ENCODE results near the gene CHST12.
"Not testable (repeated sequence)": the region's sequence is repeated elsewhere in the genome, so short reads cannot be mapped to it uniquely, and the experiment has no call there.

CHST12 gene

DNA sequence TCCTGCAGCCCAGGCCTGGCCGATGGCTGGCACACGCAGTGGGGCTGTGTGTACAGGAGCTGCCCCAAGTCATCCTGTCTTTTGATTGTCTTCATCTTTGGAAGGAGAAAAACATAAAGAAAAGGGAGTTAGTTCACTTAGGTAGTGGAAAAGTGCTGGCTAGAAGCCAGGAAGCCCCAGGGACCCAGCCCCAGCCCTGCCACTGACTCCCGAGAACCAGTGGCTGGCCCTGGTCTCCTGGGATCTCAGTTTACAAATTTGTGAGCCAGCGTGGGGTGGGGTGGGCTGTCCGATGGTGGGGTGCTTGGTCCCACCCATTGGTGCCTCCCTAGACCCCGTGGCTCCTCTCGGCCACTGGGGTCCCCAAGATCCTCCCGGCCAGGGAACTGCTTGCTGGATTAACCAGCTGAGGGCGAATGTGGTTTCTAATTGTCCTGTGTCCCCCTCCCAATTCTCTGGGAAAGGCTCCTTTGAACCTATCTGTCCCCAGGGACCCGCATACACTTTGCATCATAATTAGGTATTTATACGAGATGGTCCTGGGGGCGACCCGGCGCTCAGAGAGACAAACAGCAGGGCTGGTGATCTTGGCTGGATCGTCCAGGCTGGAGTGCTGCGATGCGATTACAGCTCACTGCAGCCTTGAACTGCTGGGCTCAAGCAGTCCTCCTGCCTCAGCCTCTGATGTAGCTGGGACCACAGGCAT is 16.3 kb upstream of the CHST12 start:
- no peak overlapping the region for H3K27ac Mint-ChIP-seq
- H3K4me1 Mint-ChIP-seq = no peaks in the 10 kb centered on the region
- no peaks in the 10 kb centered on the region for H3K27me3 Mint-ChIP-seq
- no peaks in the 10 kb centered on the region for H3K36me3 Mint-ChIP-seq
- no peaks in the 10 kb centered on the region for H3K9me3 Mint-ChIP-seq
- no peak overlapping the region for H3K4me3 Mint-ChIP-seq

DNA sequence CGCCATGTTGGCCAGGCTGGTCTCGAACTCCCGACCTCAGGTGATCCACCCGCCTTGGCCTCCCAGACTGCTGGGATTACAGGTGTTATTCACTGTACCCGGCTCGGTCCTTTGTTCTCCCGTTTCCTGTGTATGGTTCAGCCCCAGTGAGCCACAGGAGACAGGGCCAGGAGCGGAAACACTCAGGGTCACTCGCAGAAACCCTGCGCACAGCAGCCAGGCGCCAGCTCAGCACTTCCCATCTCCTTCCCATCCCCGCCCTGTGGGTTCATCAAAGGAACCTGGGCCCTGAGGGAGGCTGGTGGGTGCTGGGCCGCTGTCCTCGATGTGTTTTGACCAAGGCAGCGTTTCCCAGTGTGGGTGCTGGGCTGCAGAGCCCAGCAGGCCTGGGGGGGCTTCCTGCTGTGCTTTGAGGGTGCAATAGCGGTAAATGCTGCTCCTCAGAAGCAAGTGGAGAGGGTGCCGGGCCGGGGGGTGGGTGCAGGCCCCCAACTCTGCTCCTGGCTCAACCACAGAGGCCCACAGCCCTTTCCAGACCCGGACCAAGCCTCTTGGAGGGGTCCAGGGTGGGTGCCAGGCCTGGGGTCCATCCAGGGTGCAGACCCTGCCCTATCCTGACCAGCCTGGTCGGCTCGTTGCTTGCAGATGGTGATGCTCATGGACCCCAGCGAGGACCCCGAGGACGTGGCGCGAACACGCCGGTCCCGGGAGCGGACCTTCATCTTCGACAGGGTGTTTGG is 15.3 kb upstream of the CHST12 start:
- no peaks in the 10 kb centered on the region for H3K9me3 Mint-ChIP-seq
- H3K4me3 Mint-ChIP-seq = no peak overlapping the region
- H3K36me3 Mint-ChIP-seq = no peaks in the 10 kb centered on the region
- no peaks in the 10 kb centered on the region for H3K27me3 Mint-ChIP-seq
- H3K27ac Mint-ChIP-seq = no peak overlapping the region
- H3K4me1 Mint-ChIP-seq = no peaks in the 10 kb centered on the region

DNA sequence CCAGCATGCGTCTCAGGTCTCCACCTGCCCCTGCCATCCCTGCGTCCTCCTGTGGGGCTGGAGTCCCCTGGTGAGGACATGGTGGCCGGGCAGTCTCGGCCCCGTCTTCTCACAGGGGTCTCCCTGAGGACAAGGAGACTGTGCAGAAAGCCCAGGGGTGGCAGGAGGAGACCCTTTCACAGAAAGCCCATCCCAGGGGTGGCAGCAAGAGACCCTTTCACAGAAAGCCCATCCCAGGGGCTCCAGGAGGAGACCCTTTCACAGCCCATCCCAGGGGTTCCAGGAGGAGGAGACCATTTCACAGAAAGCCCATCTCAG is 14.8 kb upstream of the CHST12 start:
- Mint-ChIP-seq H3K27me3 (no peaks in the 10 kb centered on the region), H3K4me1 (no peaks in the 10 kb centered on the region), H3K9me3 (no peaks in the 10 kb centered on the region), H3K36me3 (no peaks in the 10 kb centered on the region), H3K27ac (no peak overlapping the region), H3K4me3 (no peak overlapping the region)

DNA sequence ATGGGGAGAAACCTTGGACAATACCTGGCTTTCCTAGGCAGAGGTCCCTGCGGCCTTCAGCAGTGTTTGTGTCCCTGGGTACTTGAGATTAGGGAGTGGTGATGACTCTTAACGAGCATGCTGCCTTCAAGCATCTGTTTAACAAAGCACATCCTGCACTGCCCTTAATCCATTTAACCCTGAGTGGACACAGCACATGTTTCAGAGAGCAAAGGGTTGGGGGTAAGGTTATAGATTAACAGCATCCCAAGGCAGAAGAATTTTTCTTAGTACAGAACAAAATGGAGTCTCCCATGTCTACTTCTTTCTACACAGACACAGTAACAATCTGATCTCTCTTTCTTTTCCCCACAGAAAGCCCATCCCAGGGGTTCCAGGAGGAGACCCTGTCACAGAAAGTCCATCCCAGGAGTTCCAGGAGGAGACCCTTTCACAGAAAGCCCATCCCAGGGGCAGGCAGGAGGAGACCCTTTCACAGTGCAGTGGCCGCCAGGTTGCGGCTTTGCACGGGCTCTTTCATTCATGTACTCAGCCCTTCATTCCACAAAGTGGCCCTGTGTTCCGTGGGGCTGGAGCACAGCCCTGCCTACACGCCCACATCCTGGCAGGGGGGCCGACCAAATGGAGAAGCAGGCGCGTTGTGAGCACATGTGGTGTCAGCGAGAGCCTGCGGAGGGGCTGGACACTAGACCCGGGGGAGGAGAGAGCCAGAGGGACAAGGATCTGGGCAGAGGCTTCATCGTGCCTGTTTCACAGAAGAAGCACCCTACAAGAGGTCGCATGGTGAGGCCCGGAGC is 13.2 kb upstream of the CHST12 start:
- not testable (repeated sequence) for H3K4me1 Mint-ChIP-seq, H3K36me3 Mint-ChIP-seq, H3K27me3 Mint-ChIP-seq, H3K4me3 Mint-ChIP-seq, H3K9me3 Mint-ChIP-seq, H3K27ac Mint-ChIP-seq

DNA sequence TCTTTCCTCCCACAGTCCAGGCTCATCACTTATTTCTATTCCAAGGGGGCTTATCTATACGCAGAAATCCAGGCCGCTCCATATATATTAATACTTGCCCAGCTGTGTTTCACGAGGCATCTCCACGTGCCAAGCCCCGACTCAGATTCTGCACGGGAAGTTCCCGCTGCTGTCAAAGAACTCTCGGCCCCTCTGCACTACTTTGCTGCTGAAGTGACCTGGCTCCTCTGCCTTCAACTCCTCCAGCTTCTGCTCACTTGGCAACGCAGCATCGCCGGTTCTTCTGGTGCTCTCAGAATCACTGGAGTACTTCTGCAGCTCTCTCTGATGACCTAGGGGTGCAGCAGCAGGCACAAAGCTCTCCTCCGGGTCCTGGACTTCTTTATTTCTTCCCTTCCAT is 9.7 kb upstream of the CHST12 start:
- H3K4me3 Mint-ChIP-seq = no peak overlapping the region
- no peaks in the 10 kb centered on the region for H3K36me3 Mint-ChIP-seq
- no peaks in the 10 kb centered on the region for H3K27me3 Mint-ChIP-seq
- no peak overlapping the region for H3K27ac Mint-ChIP-seq
- H3K4me1 Mint-ChIP-seq = no peaks in the 10 kb centered on the region
- H3K9me3 Mint-ChIP-seq = no peaks in the 10 kb centered on the region

DNA sequence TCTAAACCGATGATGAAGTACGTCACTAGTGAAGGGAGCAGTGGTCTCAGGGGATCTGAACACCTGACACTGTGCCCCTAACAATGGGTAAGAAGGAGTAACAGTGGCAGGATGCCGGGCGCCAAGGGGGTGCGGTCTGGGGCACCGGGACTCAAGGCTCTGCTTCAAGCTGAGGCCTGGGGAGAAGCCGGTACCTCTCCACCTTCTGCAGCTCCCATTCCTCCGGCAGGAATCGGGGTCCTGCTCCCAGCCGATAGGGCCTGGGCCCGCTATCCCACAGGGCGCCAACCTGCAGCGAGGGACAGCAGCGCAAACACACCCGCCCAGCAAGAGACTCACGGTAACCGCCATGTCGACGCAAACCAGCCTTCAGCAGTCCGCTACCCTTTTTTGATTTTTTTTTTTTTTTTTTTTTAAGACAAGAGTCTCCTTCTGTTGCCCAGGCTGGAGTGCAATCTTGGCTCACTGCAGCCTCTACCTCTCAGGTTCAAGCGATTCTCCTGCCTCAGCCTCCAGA is 8.8 kb upstream of the CHST12 start:
- Mint-ChIP-seq H3K36me3 (no peaks in the 10 kb centered on the region), H3K4me1 (peaks cover 3% of the 10 kb centered on the region), H3K4me3 (no peak overlapping the region)

DNA sequence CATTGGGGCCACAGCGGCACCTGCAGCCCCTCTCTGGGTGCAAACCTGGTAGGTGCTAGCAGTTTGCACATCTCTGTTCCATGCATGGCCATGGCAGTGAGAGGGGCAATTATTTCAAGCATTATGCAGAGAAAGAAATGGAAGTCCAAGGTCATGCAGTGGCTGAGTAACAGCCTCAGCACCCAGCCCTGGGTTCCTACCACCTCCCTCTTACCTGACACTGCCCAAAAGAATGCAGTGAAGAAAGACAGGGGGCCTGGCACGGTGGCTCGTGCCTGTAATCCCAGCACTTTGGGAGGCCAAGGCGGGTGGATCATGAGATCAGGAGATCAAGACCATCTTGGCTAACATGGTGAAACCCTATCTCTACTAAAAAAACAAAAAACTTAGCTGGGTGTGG is 4.9 kb upstream of the CHST12 start:
- no peaks in the 10 kb centered on the region for H3K27me3 Mint-ChIP-seq
- no peak overlapping the region for H3K4me3 Mint-ChIP-seq
- H3K4me1 Mint-ChIP-seq = peaks cover 19% of the 10 kb centered on the region
- no peaks in the 10 kb centered on the region for H3K9me3 Mint-ChIP-seq
- H3K27ac Mint-ChIP-seq = no peak overlapping the region
- no peaks in the 10 kb centered on the region for H3K36me3 Mint-ChIP-seq

More for the DNA sequence above, 8.8 kb upstream of the CHST12 start:
- H3K9me3 Mint-ChIP-seq = no peaks in the 10 kb centered on the region
- H3K27ac Mint-ChIP-seq = no peak overlapping the region
- no peaks in the 10 kb centered on the region for H3K27me3 Mint-ChIP-seq

DNA sequence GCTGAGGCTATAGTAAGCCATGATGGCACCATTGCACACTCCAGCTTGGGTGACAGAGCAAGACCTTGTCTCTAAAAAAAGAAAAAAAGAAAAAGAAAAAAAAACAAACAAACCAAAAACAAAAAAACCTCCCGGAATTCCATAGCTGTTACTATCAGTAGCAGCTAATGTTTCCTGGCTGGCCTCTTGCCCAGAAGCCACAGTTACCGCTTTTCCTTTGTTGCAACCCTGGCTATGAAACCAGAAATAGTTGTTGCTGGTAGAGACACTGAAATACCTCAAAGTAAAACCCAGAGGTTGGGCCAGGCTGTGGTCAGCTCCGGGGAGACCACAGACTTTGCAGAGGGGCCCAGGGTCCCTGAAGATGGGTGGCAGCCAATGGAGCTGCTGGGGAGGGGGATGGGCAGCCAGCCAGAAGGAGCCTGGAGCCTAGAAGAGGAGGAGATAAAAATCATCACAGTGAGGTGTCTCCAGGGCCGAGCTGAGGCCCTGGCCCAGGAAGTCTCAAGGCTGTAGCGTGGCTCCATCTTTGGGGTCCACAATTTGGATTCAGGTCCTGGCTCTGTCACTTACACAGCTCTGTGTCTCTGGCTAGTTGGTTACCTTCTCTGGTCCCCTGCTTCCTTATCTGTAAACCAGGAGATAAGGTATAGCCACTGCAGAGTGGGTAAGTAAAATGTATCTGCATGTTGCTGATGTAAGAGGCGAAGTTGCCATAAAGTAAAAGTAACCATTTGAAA is 3.4 kb upstream of the CHST12 start:
- Mint-ChIP-seq H3K27me3 (no peaks in the 10 kb centered on the region), H3K36me3 (no peaks in the 10 kb centered on the region), H3K4me1 (peaks cover 27% of the 10 kb centered on the region), H3K4me3 (no peak overlapping the region), H3K9me3 (no peaks in the 10 kb centered on the region), H3K27ac (peak overlapping the region; percentile 70)

DNA sequence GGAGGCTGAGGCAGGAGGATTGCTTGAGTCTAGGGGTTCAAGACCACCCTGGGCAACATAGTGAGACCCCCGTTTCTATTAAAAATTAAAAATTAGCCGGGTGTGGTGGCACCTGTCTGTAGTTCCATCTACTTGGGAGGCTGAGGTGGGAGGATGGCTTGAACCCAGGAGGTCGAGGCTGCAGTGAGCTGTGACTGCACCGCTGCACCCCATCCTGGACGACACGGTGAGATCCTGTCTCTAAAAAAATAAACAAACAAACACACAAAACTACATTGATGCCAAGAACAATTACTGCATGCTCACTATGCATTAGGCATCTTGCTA is 761 bp upstream of the CHST12 start:
- H3K4me3 Mint-ChIP-seq = peak overlapping the region; percentile 85
- H3K4me1 Mint-ChIP-seq = peaks cover 47% of the 10 kb centered on the region
- H3K27me3 Mint-ChIP-seq = no peaks in the 10 kb centered on the region
- peak overlapping the region; percentile 65 for H3K27ac Mint-ChIP-seq
- H3K36me3 Mint-ChIP-seq = no peaks in the 10 kb centered on the region
- no peaks in the 10 kb centered on the region for H3K9me3 Mint-ChIP-seq

DNA sequence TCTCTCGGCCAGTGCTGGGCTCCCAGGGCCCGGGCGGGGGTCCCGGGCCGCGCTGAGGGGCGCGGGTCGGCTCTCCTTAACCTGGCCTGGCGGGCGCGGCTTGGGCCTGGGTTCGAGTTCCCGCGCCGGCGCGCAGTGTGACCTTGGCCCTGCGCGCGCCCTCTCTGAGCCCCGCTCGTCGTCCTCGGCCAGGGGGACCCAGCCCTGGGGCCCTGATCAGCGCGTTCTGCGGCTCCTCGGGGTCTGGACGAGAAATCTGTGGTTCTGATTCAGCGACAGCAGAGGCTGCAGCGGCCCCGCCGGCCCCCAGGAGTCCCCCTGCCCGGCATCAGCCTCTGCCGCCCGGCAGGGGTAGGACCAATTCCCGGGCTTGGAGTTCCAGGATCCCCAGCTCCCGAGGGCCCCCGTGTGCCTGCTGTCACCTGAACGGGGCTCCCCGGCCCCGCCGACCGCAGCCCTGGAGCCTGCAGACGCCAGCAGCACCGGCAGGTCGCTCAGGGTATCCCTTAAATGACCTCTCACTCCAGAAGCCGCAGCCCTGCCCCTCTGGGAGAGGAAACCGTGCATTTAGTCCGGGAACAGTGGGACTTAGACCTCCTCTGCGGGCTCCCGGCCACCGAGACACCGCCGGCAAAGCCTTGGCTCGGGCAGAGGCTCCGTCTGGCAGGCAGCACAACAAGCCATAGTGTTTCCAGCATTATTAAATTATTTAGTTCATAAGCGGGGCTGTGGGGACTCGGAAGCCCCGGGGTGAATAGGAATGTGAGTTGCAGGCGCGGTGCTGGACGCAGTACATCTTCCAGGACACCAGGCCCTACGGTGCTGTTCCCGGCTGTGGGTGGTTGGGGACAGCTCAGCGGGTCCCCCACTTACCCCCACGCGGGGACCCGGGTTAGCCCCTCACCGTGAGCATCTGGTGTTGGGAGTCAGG is 572 bp downstream of the CHST12 start:
- Mint-ChIP-seq H3K9me3 (no peaks in the 10 kb centered on the region), H3K27ac (peak overlapping the region; percentile 23), H3K4me1 (peaks cover 59% of the 10 kb centered on the region), H3K27me3 (no peaks in the 10 kb centered on the region), H3K4me3 (peak overlapping the region; percentile 88), H3K36me3 (no peaks in the 10 kb centered on the region)

DNA sequence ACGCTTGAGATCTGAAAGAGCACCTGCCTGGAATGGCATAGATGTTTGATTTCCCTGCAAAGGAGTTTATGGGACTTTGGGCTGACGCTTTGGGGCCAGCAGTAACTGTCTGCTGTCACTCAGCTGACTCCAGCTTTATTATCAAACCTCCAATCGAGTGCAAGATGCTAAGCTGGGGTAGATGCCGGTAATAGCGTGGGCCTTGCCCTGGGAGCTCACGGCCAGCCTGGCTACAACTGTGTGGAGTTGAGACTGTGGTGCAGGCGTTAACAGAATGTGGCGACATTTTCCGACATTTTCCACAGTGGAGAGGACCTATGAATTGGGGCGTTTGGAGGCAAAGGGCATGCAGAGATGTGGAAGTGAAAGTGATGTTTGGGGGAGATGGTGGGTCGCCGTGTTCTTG is 1.3 kb downstream of the CHST12 start:
- no peaks in the 10 kb centered on the region for H3K27me3 Mint-ChIP-seq
- no peaks in the 10 kb centered on the region for H3K9me3 Mint-ChIP-seq
- H3K4me3 Mint-ChIP-seq = peak overlapping the region; percentile 88
- H3K27ac Mint-ChIP-seq = peak overlapping the region; percentile 90
- peaks cover 62% of the 10 kb centered on the region for H3K4me1 Mint-ChIP-seq
- H3K36me3 Mint-ChIP-seq = no peaks in the 10 kb centered on the region

DNA sequence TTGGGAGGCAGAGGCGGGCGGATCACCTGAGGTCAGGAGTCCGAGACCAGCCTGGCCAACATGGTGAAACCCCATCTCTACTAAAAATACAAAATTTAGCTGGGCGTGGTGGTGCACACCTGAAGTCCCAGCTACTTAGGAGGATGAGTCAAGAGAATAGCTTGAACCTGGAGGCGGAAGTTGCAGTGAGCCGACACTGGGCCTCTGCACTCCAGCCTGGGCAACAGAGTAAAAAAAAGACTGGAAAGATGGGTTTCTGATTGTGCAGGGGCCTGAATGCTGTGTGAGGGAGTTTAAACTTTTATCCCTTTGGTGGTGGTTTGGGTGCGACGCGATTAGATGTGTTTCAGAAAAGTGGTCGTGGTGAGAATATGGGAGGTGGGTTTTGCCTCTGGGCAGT is 1.8 kb downstream of the CHST12 start:
- Mint-ChIP-seq H3K4me1 (peaks cover 62% of the 10 kb centered on the region), H3K27ac (peak overlapping the region; percentile 96), H3K9me3 (no peaks in the 10 kb centered on the region), H3K36me3 (no peaks in the 10 kb centered on the region), H3K27me3 (no peaks in the 10 kb centered on the region), H3K4me3 (peak overlapping the region; percentile 88)

DNA sequence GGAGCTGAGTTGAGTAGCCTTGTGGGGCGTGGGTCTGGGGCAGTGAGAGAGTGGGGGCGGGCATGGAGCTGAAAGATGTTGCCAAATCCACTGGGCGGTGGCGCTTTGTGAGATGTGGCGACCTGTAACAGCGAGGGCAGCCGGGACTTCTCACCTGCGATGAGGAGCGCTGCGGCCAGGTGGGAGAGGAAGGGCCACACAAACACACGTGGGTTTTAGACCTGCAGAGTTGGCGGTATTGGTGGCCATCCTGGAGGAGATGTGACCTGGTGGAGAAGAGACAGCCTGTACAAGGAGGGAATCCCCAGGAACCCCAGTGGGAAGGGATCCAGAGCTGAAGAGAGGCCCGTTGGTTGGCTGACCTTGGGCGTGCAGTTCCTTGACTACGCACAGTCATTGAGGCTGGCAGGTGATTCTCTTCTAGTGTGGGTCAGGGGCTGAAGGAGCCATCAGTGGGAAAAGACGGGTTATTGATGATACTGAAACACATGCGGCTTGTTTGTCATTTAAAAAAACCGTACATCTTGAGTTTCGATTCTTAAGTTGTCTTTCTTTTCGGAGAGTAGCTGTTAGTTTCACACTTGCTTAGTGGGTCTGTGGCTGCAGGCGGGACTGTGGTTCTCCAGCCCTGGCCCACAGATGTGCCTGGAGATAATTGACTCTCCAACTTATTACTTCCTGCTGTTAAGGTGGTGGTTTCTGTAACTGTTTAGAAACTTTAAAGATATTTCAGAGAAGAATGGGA is 2.4 kb downstream of the CHST12 start:
- H3K4me3 Mint-ChIP-seq = peak overlapping the region; percentile 88
- H3K9me3 Mint-ChIP-seq = no peaks in the 10 kb centered on the region
- peaks cover 65% of the 10 kb centered on the region for H3K4me1 Mint-ChIP-seq
- peak overlapping the region; percentile 96 for H3K27ac Mint-ChIP-seq
- no peaks in the 10 kb centered on the region for H3K27me3 Mint-ChIP-seq
- no peaks in the 10 kb centered on the region for H3K36me3 Mint-ChIP-seq

DNA sequence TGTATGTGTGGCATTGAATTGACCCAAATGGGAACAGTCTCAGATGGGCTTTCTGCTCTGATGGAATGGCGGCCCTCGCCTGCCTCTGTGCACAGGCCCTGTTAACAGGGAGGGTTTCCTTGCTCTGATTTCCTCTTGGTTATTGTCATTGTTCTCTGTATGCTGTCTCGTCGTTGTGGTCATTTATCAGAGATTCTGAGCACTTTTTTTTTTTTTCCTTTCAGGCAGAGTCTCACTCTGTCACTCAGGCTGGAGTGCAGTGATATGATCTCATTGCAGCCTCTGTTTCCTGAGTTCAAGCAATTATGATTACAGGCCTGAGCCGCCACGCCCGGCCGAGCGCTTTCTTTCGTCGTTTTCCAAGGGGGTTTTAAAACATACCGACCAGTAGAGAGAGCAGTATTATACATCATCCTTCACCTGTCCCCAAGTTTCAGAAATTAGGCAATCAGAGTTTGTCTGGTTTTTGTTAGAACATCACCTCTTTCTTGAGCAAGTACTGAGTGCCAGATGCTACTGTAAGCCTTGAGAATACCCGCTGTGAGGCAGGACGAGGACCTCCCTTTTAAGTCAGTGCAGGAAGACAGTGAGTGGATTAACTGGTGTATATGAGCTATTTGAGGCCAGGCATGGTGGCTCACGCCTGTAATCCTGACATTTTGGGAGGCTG is 6.5 kb downstream of the CHST12 start:
- peak overlapping the region; percentile 47 for H3K27ac Mint-ChIP-seq
- H3K4me1 Mint-ChIP-seq = peaks cover 66% of the 10 kb centered on the region
- H3K36me3 Mint-ChIP-seq = peaks cover 4% of the 10 kb centered on the region
- H3K27me3 Mint-ChIP-seq = no peaks in the 10 kb centered on the region
- H3K9me3 Mint-ChIP-seq = no peaks in the 10 kb centered on the region
- H3K4me3 Mint-ChIP-seq = peak overlapping the region; percentile 20
